ENCODE results near the gene LETM1. TPM values are rescaled to one million over a fixed set of nuclear protein-coding genes. Genes with fewer than 3 reads are reported as not detected.

Gene LETM1
- total and polyA plus RNA-seq, 2 of the 8 experiments (the other 6 are each of a cell fraction or from before 2014, with no cell fraction given): 19.8 to 50.1 TPM

- TF ChIP-seq CHD7 (IDR thresholded peaks at IDR 0.05; ENCODE audit: insufficient replicate concordance, low read length) (no peak), NANOG (IDR thresholded peaks at IDR 0.05; ENCODE audit: insufficient read depth, low read depth, low read length, poor library complexity, severe bottlenecking) (no peak), RAD21 (IDR thresholded peaks at IDR 0.05 in 1 of 2, conservative IDR thresholded peaks at IDR 0.05 in 1 of 2; ENCODE audit: low read depth in 2 of 2, low read length in 2 of 2) (peak; percentile 95 to 98), RNF2 (IDR thresholded peaks at IDR 0.05; ENCODE audit: borderline replicate concordance, low read depth, low read length, missing control alignments, poor library complexity, severe bottlenecking) (no peak), SP1 (IDR thresholded peaks at IDR 0.05; ENCODE audit: low read depth, low read length) (no peak)
- TF ChIP-seq, protein P1, sequence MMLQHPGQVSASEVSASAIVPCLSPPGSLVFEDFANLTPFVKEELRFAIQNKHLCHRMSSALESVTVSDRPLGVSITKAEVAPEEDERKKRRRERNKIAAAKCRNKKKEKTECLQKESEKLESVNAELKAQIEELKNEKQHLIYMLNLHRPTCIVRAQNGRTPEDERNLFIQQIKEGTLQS (IDR thresholded peaks at IDR 0.05; ENCODE audit: insufficient read depth, low read depth, low read length): no peak
- TF ChIP-seq, protein P2, sequence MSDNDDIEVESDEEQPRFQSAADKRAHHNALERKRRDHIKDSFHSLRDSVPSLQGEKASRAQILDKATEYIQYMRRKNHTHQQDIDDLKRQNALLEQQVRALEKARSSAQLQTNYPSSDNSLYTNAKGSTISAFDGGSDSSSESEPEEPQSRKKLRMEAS (IDR thresholded peaks at IDR 0.05): 0 out of 2 replicates have a peak, but pooled peaks have one; percentile 20
Observed at GRCh38 chr4:1809754-1810502, 46.0 kb downstream of the LETM1 start (continued).
